Measurements from ENCODE around the gene FGF9.

The FGF9 gene

GRCh38 chr13:21675095-21675991 lies 4.5 kb downstream of the FGF9 start:
- DNase-seq, result peak; percentile 25

GRCh38 chr13:21676611-21677021 lies 5.7 kb downstream of the FGF9 start:
- no peak for DNase-seq

DNA sequence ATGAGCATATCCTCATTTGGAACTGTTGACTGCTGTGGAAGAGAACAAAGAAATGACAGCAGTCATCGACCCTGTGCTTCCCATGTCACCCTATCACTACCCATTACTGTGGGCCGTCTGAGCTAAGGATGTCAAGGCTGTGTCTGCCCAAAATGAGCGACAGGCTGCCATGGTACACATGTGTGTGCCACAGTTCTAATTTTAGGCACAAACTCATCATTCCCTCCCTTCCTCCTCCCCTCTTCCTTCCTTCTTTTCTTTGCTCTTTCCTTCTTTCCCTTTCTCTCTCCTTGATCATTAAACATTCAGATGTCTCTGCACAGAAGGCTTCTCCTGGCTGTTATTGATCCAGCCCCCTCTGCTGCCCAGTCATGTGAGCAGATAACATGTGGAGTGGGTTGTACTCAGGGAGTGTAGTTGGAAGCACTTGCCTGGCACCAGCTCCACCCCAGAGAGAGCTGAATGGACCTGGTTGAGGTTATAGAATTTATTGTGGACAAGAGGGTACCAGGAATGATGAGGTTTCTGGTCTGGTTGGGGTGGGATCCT lies 6.3 kb downstream of the FGF9 start:
- no peak for DNase-seq

DNA sequence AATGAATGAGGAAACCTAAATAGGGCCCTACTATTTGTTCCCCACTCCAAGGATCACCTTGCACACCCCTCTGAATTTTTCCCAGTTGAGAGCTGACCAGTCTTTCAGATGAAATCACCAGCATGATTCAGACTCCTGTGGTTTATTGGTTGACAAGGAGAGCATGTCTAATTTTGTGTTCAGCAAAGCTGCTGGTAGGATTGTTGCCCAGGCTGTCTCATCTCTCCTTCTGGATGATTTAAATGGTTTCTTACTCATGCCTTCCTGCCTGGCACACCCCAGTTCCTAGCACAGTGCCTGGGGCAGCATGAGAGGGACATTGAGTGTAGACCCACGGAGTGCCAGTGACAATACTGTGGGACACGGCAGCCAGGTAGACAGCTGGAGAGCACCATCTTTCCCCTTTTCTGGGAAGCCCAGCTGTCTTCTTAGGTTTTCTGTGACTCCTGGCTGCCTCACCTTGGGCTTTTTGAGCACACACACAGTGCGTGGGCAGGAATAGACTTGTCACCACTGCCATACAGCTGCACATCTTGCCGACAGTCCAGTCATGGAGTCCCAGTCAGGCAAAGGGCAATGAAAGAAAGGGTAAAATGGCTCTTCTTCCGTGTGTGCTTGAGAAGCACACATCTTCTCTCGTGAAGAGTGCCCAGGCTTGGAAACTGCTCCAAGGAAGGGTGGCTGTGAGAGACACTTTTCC lies 12.3 kb downstream of the FGF9 start:
- no peak for DNase-seq

DNA sequence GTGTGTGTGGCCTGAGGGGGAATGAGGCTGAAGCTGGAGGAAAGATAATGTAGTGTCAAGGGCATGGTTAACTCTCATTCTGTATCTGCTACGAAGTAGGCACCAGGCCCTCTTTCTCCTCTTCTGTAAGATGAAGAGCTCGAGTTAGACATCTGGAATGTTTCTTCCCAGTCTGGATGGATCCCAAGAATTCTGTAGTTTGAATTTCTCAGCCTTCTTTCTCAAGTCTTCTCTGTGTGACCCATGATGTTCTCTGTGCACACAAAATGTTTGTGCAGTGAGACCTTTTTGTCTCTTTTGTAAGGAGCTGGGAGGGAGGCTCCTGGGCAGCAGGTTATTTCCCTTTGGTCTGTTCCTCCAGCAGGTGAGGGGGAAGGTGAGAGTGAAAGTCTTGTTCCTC lies 13.7 kb downstream of the FGF9 start:
- DNase-seq, result no peak

DNA sequence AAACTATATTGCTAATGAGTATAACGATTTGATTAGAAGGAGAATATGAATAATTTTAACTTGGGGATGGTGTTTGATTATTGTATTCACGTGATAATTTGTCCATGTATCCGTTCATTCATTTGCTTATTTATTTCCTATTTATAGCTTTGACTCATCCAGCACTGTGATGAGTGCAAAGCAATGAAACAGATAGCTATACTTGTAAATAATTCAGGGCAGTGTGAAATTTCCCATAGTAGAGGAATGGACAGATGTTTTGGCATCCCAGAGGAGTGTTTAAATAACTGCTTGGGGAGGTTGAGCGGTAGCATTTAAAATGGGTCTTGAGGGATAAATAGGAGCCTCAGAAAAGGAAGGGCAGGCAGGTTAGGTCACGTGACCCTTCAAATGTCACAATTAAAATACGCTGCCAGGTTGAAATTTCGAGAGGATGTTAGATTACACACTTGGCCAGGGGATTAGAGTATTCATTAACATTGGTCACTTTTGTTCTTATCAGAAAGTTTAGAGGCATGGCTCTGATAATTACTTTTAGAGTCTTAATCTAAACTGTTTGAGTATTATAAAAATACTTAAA lies 14.7 kb downstream of the FGF9 start:
- DNase-seq, result no peak

- DNase-seq, result no peak
Observed at GRCh38 chr13:21686751-21687391, 16.0 kb downstream of the FGF9 start.

DNA sequence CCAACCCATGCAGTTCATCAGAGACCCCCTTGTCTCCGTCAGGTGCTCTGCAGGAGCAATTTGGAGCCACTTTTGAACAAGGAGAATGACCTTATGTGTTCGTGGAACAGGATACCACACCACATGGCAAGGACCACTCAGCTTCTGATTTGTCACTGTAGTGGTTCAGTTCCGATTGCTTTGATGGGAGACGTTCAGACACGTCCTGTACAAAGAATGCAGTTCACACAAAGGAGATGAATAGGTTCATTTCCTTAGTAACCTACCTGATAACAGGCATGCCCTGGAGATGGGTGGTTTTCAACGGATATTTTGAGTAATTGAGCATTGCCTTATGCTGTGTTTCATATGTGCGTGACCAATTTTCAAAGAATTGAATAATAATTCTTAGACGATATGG lies 17.2 kb downstream of the FGF9 start:
- DNase-seq, result no peak

- no peak for DNase-seq
Observed at GRCh38 chr13:21689097-21689496, 18.2 kb downstream of the FGF9 start.

DNA sequence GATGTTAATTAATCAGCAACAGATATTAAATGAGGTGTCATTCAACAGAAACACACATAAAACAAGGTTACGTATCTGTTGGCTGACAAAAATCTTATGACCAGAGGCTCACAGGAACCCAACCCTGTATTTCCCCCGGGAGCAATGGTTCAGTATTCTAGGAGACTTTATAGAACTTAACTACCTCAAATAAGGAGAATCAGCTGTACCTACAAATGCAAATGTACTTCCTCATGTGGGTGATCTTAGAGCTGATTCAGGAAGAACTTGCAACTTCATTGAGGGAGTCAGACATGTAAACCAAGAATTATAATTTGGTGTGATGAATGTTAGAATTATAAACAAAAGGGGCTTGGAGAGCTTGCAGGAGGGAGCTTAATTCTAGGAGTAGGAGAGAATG lies 20.1 kb downstream of the FGF9 start:
- DNase-seq, result no peak

- DNase-seq, result no peak
Observed at GRCh38 chr13:21691500-21691899, 20.6 kb downstream of the FGF9 start.

DNA sequence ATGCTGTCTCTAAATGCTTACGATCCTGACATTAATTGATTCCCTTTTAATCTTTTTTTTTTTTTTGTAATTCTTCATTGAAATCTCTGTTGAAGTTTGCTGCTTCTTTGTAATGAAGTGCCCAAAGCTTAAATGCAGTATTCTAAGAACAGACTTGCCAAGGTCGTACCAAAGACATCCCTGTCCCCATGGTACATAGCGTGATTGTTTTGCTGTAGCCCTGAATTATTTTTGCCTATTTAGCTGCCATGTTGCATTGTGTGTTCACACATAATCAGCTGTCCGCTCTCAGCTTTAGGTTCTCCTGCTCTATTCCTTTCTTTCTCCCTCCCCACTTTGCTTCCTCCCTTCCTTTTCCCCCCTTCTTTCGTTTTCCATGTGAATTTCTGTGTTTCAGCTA lies 21.1 kb downstream of the FGF9 start:
- DNase-seq, result no peak

GRCh38 chr13:21694831-21695230 lies 24.0 kb downstream of the FGF9 start:
- DNase-seq, result no peak

DNA sequence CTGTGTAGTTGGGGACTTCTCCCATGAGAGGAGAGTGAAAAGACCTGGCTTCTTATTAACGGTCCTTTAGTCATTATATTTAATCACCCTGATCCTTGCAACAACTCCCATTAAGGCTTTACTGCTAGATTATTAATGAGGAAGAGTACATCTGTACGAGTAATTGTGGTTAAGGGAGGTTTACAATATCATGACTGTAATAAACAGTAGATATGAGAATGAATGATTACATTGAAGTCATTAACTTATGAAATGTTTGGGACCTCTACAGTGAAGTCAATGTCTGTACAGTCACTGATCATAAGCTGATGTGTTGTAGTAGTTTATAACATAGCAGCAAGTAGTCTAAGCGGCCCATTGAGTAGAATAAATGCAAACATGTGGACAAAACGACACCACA lies 24.7 kb downstream of the FGF9 start:
- DNase-seq, result no peak

- no peak for DNase-seq
Observed at GRCh38 chr13:21696865-21697448, 26.1 kb downstream of the FGF9 start.

- no peak for DNase-seq
Observed at GRCh38 chr13:21698817-21699679, 28.2 kb downstream of the FGF9 start.

- no peak for DNase-seq
Observed at GRCh38 chr13:21701460-21701859, 30.6 kb downstream of the FGF9 start.

GRCh38 chr13:21703846-21704245 lies 33.0 kb downstream of the FGF9 start:
- no peak for DNase-seq

DNA sequence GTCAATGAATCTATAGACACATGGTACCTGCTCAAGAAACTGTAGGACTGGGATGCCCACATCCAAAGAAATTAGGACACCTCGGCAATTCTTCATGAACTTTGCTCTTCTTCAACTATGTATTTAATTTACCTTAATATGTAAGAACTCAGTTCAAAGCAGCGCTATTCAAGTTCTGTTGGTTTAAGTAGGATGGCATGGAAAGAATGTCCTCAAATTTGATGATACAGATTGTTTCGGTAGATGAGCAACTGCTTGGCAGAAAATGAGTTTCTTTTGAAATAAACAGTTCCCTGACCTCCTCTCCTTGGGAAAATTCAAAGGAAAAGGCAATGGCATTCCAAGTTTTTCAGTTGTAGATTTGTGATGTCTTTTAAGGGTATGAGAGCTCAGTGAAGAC lies 36.7 kb downstream of the FGF9 start:
- DNase-seq, result no peak

GRCh38 chr13:21709697-21710096 lies 38.8 kb downstream of the FGF9 start:
- no peak for DNase-seq

- no peak for DNase-seq
Observed at GRCh38 chr13:21710163-21710562, 39.3 kb downstream of the FGF9 start.

DNA sequence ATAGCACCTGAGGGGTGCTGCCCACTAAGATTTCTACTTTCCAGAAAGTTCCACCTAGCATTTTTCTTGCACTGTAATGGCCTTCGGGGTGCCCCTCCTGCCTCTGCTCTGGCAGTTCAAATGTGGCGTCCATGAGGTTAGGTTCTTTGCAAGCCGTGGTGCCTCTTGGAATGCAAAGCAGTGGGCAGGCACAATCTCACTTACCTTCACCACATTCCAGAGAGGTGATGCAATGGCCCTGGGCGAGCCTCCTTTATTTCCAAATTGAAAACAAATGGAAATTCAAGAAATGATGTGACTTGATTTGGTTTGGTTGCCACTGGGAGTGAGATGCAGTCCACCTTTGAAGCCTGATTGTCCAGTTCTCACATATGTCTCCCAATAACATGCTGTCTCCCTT lies 46.9 kb downstream of the FGF9 start:
- DNase-seq, result no peak

Data from CD4-positive, alpha-beta T cell treated with Interferon gamma for 1 hour (primary cell).